AG10803 (cell line): ENCODE data around the gene PTPRD.
"Not testable (repeated sequence)": the region's sequence is repeated elsewhere in the genome, so short reads cannot be mapped to it uniquely, and the experiment has no call there.

Experiments used
- DNase-seq: peaks from one replicate; pipeline ENCODE4 v3.0.0; 2010; ENCODE audit warnings: low read depth
- H3K4me3 ChIP-seq: 2 replicates; pipeline ENCODE4 v1.5.1; 2011; ENCODE audit warnings: mild to moderate bottlenecking, low read length, control low read depth
- CTCF ChIP-seq: conservative IDR thresholded peaks from 2 replicates; pipeline ENCODE4 v1.5.1; 2011; ENCODE audit warnings: mild to moderate bottlenecking, low read length, control low read depth, inconsistent platforms

PTPRD gene

GRCh38 chr9:9100070-9100469 lies 1512.7 kb downstream of the PTPRD start:
- DNase-seq, result no peak
- no peak for TF ChIP-seq CTCF
- no peak overlapping the region for H3K4me3 ChIP-seq

- DNase-seq, result no peak
- H3K4me3 ChIP-seq, result no peak overlapping the region
- no peak for TF ChIP-seq CTCF
These were observed 1513.2 kb downstream of the PTPRD start for GRCh38 chr9:9099646-9100045.

- H3K4me3 ChIP-seq, DNase-seq: not testable (repeated sequence)
These were observed 1515.5 kb downstream of the PTPRD start for GRCh38 chr9:9097254-9097653.

- TF ChIP-seq CTCF, result no peak
- DNase-seq, result no peak
- H3K4me3 ChIP-seq, result no peak overlapping the region
These were observed 1521.4 kb downstream of the PTPRD start for GRCh38 chr9:9091387-9091786.

GRCh38 chr9:9079473-9079872 lies 1533.3 kb downstream of the PTPRD start:
- no peak for TF ChIP-seq CTCF
- DNase-seq, result no peak
- H3K4me3 ChIP-seq, result no peak overlapping the region

- no peak overlapping the region for H3K4me3 ChIP-seq
- DNase-seq, result no peak
- no peak for TF ChIP-seq CTCF
These were observed 1534.5 kb downstream of the PTPRD start for GRCh38 chr9:9078301-9078700.

GRCh38 chr9:9061627-9062026 lies 1551.2 kb downstream of the PTPRD start:
- no peak for TF ChIP-seq CTCF
- no peak overlapping the region for H3K4me3 ChIP-seq
- no peak for DNase-seq

GRCh38 chr9:9054354-9054992 lies 1558.3 kb downstream of the PTPRD start:
- no peak overlapping the region for H3K4me3 ChIP-seq
- no peak for DNase-seq
- no peak for TF ChIP-seq CTCF
